Measurements from ENCODE around the gene CD200.

Gene CD200

DNA sequence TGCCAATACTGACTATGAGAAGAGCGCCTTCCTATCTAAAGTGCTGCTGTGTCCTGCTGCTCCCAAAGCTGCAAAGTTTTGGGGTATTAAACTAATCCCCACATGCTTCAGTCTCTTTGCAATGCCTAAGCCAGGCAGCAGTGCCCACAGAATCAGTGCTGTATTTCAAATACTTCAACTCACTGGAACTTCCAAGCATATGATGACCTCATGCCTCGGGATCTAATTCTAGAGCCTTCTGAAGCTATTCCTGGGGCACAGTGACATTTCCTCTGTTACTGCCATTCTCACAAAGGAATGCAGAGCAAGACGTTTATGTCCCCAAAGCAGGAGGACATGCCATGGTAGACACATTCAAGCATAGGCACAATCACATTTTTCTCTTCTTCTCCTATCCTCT, 78.5 kb downstream of the CD200 start:
- no peaks in the 10 kb centered on the region for H3K9me2 ChIP-seq (replicated peaks; ENCODE audit: low read depth, low read length)
- no peaks in the 10 kb centered on the region for H4K20me1 ChIP-seq (ENCODE audit: insufficient read depth, low read length, poor library complexity, severe bottlenecking)
- no peaks in the 10 kb centered on the region for H3F3A ChIP-seq (ENCODE audit: low read depth)
- H3K27me3 ChIP-seq (ENCODE audit: insufficient read depth, low read length, poor library complexity, severe bottlenecking), result no peaks in the 10 kb centered on the region
- no peaks in the 10 kb centered on the region for H3K9me3 ChIP-seq (ENCODE audit: insufficient read depth, low read depth, low read length)
- H3K79me2 ChIP-seq (ENCODE audit: insufficient read depth, low read length), result no peaks in the 10 kb centered on the region
- peaks cover 9% of the 10 kb centered on the region for H3K4me1 ChIP-seq (ENCODE audit: insufficient read depth, low read length, poor library complexity, severe bottlenecking)
- no peak overlapping the region for H3K4me2 ChIP-seq (ENCODE audit: low read depth, low read length, poor library complexity, severe bottlenecking)
- H3K9ac ChIP-seq (ENCODE audit: low read depth, low read length, poor library complexity, severe bottlenecking), result no peak overlapping the region
- no peaks in the 10 kb centered on the region for H3K36me3 ChIP-seq (ENCODE audit: insufficient read depth, low read length)
- H3K4me3 ChIP-seq (ENCODE audit: low read length, poor library complexity, severe bottlenecking), result no peak overlapping the region
- H2AFZ ChIP-seq (ENCODE audit: low read length), result no peak overlapping the region
- TF ChIP-seq, protein P1, sequence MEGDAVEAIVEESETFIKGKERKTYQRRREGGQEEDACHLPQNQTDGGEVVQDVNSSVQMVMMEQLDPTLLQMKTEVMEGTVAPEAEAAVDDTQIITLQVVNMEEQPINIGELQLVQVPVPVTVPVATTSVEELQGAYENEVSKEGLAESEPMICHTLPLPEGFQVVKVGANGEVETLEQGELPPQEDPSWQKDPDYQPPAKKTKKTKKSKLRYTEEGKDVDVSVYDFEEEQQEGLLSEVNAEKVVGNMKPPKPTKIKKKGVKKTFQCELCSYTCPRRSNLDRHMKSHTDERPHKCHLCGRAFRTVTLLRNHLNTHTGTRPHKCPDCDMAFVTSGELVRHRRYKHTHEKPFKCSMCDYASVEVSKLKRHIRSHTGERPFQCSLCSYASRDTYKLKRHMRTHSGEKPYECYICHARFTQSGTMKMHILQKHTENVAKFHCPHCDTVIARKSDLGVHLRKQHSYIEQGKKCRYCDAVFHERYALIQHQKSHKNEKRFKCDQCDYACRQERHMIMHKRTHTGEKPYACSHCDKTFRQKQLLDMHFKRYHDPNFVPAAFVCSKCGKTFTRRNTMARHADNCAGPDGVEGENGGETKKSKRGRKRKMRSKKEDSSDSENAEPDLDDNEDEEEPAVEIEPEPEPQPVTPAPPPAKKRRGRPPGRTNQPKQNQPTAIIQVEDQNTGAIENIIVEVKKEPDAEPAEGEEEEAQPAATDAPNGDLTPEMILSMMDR (conservative IDR thresholded peaks at IDR 0.05; ENCODE audit: low read length), result no peak
- TF ChIP-seq EZH2phosphoT487 (IDR thresholded peaks at IDR 0.05; ENCODE audit: borderline replicate concordance), result no peak

All from Loucy (cell line).